ENCODE measurements around the gene DOCK3. TPM values are rescaled to one million over a fixed set of nuclear protein-coding genes. Genes with fewer than 3 reads are reported as not detected.

Gene DOCK3
- total RNA-seq, 3 donors from 2014 or later = 0.17 to 6.1 (median 0.20) TPM

DNA sequence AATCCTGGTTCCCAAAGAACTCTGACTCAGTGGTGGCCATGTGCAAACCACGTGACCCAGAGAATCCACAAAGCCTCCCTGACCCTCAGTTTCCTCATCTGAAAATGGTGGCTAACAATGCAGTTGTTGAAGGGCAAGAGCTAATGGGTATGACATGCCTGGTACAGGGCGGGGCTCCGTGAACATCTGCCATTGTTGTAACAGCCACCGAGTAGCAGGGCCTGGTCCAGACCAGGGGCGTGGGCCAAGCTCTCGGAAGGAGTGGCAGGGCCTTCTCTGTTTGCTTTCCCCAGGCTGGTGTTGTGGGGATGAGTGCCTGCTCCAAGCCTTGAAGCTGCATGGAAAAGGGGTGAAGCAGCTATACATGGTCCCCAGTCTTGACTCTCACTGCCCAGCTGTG is 44.3 kb upstream of the DOCK3 start:
- peaks cover 4% of the 10 kb centered on the region for H3K4me1 ChIP-seq (ENCODE audit: low read depth)
- H3K9me3 ChIP-seq = no peaks in the 10 kb centered on the region
- no peaks in the 10 kb centered on the region for H3K36me3 ChIP-seq (ENCODE audit: low read depth)
- TF ChIP-seq, protein P1, sequence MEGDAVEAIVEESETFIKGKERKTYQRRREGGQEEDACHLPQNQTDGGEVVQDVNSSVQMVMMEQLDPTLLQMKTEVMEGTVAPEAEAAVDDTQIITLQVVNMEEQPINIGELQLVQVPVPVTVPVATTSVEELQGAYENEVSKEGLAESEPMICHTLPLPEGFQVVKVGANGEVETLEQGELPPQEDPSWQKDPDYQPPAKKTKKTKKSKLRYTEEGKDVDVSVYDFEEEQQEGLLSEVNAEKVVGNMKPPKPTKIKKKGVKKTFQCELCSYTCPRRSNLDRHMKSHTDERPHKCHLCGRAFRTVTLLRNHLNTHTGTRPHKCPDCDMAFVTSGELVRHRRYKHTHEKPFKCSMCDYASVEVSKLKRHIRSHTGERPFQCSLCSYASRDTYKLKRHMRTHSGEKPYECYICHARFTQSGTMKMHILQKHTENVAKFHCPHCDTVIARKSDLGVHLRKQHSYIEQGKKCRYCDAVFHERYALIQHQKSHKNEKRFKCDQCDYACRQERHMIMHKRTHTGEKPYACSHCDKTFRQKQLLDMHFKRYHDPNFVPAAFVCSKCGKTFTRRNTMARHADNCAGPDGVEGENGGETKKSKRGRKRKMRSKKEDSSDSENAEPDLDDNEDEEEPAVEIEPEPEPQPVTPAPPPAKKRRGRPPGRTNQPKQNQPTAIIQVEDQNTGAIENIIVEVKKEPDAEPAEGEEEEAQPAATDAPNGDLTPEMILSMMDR (IDR thresholded peaks at IDR 0.05) = no peak
- ATAC-seq (peak; percentile 67), DNase-seq (peak in 1 of 3 donors; percentile 42)
- intact Hi-C loops (cut with DNase I, micrococcal nuclease) = no loop called here
- H3K4me3 ChIP-seq = no peak overlapping the region

DNA sequence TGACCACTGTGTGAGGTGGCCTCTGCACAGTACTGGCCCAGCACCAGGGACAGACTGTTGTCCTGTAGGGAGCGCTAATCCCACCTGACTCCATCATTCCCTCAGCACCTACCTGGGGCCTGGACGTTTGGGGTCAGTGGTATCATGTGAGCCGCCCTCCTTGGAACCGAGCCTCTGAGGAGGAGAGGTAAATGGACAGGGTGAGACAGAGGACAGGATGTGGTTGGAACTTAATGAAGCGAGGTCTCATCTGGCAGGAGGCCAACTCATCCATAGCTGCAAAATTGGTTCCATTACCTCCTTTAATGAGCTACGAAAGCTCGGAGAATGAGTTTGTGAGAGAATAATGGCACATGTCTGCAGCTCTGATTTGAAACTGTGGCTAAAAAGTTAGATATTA is 43.9 kb upstream of the DOCK3 start:
- no peak for DNase-seq
- intact Hi-C loops (cut with DNase I, micrococcal nuclease) = no loop called here
- Histone ChIP-seq H3K9me3 (no peaks in the 10 kb centered on the region), H3K36me3 (ENCODE audit: low read depth) (no peaks in the 10 kb centered on the region), H3K4me3 (no peak overlapping the region), H3K4me1 (ENCODE audit: low read depth) (peaks cover 4% of the 10 kb centered on the region)
- no peak for ATAC-seq
- TF ChIP-seq, protein P1 (IDR thresholded peaks at IDR 0.05) = no peak

DNA sequence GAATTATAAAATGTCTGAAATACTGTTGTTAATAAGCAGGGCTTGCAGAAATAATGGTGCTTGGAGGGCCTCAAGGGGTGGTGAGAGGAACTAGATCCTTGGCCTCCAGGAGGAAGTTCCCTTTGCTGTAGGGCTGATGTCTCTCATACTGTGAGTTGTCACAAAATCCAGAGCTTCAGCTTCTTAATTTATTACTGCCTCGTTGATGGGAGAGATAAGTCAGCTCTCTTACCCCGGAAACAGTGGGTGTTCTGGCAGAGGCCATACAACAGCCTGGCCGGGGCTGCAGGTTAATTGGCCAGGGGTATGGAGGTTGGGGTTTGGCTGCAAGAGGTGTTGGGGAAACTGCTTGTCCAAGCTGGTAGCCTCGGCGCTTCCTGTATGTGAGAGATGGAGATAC is 42.3 kb upstream of the DOCK3 start:
- intact Hi-C loops (cut with DNase I, micrococcal nuclease) = no loop called here
- no peak overlapping the region for H3K4me3 ChIP-seq
- peaks cover 17% of the 10 kb centered on the region for H3K4me1 ChIP-seq (ENCODE audit: low read depth)
- DNase-seq (no peak), ATAC-seq (no peak)
- TF ChIP-seq, protein P1 (IDR thresholded peaks at IDR 0.05) = no peak
- no peaks in the 10 kb centered on the region for H3K36me3 ChIP-seq (ENCODE audit: low read depth)
- no peaks in the 10 kb centered on the region for H3K9me3 ChIP-seq

DNA sequence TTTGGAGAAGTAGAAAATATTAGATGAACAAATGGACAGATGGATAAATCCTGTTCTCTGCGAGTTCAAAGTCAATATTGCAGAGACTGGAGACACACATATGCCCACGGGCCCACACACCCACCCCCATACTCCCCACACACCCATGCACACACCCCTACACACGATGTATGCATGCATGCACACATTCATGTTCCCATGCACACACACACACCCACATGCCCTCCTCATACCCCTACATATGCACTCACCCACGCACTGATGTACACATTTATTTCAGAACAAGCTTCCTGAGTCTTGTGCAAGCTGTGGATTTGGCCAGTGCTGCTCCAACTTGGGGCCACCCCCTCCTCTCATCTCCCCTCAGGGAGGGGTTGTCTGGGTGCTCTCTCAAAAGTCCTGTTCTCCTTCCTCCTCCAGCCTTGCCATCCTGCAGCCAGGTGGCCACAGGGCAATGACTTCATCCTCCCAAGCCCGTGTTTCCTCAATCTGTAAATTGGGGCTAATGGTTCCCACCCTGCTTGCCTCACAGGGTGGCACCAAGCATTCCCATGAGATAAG is 41.4 kb upstream of the DOCK3 start:
- no peak for DNase-seq
- H3K4me3 ChIP-seq = no peak overlapping the region

DNA sequence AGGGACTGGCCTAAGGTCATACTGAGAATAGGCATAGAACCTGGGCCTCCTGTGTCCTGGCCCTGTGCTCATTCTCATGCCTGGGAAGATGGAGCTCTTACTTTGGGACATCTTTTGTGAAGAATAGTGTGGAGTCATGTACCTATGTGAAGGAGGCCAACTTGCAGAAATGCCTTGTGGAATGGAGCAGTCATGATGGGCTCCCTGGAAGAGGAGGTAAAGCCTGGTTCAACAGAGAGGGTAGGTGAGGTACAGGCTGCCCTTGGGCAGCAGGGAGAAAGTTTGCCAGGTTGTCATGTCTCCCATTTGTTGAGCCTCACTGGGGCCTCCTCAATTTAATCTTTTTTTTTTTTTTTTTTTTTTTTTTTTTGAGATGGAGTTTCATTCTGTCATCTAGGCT is 39.7 kb upstream of the DOCK3 start:
- no peak overlapping the region for H3K4me3 ChIP-seq
- DNase-seq (no peak), ATAC-seq (no peak)
- intact Hi-C loops (cut with DNase I, micrococcal nuclease) = no loop called here
- no peaks in the 10 kb centered on the region for H3K36me3 ChIP-seq (ENCODE audit: low read depth)
- H3K4me1 ChIP-seq (ENCODE audit: low read depth) = peaks cover 17% of the 10 kb centered on the region
- TF ChIP-seq, protein P1 (IDR thresholded peaks at IDR 0.05) = no peak
- H3K9me3 ChIP-seq = no peaks in the 10 kb centered on the region

More for the DNA sequence above, 41.4 kb upstream of the DOCK3 start:
- intact Hi-C loops (cut with DNase I, micrococcal nuclease) = no loop called here
- H3K9me3 ChIP-seq = no peaks in the 10 kb centered on the region
- ATAC-seq = peak; percentile 28
- H3K4me1 ChIP-seq (ENCODE audit: low read depth) = peaks cover 17% of the 10 kb centered on the region
- TF ChIP-seq, protein P1 (IDR thresholded peaks at IDR 0.05) = no peak
- H3K36me3 ChIP-seq (ENCODE audit: low read depth) = no peaks in the 10 kb centered on the region

DNA sequence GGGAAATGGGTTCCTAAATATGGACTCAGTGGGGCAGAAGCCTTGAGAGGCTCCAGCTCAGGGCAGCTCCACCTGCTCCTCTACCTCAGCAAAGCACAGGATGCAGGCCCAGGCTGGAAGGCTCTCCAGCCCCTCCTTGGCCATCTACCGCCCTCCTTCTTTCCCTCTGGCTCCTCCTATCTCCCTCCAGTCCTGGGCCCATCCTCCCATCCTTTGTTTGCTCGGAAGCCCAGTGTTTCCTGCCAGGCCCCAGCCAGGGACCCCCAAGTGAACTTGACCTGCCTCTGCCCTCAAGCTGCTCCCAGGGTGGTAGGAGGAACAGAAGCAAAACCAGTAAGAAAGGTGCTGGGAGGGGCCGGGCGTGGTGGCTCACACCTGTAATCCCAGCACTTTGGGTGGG is 37.7 kb upstream of the DOCK3 start:
- Histone ChIP-seq H3K4me3 (no peak overlapping the region), H3K36me3 (ENCODE audit: low read depth) (no peaks in the 10 kb centered on the region), H3K9me3 (no peaks in the 10 kb centered on the region), H3K4me1 (ENCODE audit: low read depth) (peaks cover 13% of the 10 kb centered on the region)
- DNase-seq (no peak), ATAC-seq (no peak)
- intact Hi-C loops (cut with DNase I, micrococcal nuclease) = no loop called here
- TF ChIP-seq, protein P1 (IDR thresholded peaks at IDR 0.05) = no peak

All from mucosa of descending colon (tissue), 3 donors.